Measurements from ENCODE around the gene PPP4R4. TPM values are rescaled to one million over a fixed set of nuclear protein-coding genes. Genes with fewer than 3 reads are reported as not detected.

Gene PPP4R4
- polyA plus RNA-seq, 1 of the 3 experiments (the other 2 are of a cell fraction) = 2.5 TPM

GRCh38 chr14:94164685-94165431 is 9.3 kb upstream of the PPP4R4 start (continued):
- no peak for TF ChIP-seq SMC3 (IDR thresholded peaks at IDR 0.05; ENCODE audit: low read depth, low read length)
- TF ChIP-seq JUND (IDR thresholded peaks at IDR 0.05) = no peak
- TF ChIP-seq GATA2 (CRISPR knock-in tag; IDR thresholded peaks at IDR 0.05) = no peak
- TF ChIP-seq NFIC (IDR thresholded peaks at IDR 0.05; ENCODE audit: borderline replicate concordance) = no peak

- ChIA-PET POLR2A (no interaction called here), CTCF (interaction anchor here (1.7 kb wide), 1 partner anchor 34 kb away, joined by 6 read pairs; no protein-coding TSS in a partner anchor)
- DNase-seq = no peak
- Histone ChIP-seq H3K4me2 (no peak overlapping the region), H4K20me1 (ENCODE audit: insufficient read depth) (no peaks in the 10 kb centered on the region), H3K4me3 (ENCODE audit: low read depth in 2 of 2, low read length in 1 of 2) (no peak overlapping the region), H3K27ac (ENCODE audit: low read depth in 2 of 2, low read length in 1 of 2) (no peak overlapping the region), H3K27me3 (ENCODE audit: insufficient read depth) (no peaks in the 10 kb centered on the region), H3K9ac (no peak overlapping the region), H3K9me2 (no peaks in the 10 kb centered on the region), H3K4me1 (ENCODE audit: control insufficient read depth in 1 of 2, insufficient read depth in 2 of 2, low read depth in 1 of 2, low read length in 1 of 2) (peaks cover 2 to 4% of the 10 kb centered on the region in 2 experiments; a peak in 2 of 4 replicates), H2AFZ (ENCODE audit: low read depth) (no peak overlapping the region), H3K36me3 (replicated peaks in 1 of 2; ENCODE audit: control insufficient read depth in 1 of 2, insufficient read depth in 2 of 2, low read length in 1 of 2) (no peaks in the 10 kb centered on the region), H3K9me3 (0 out of 2 replicates have a peak, but pooled peaks cover 5% of the 10 kb centered on the region), H3K79me2 (ENCODE audit: insufficient read depth) (no peaks in the 10 kb centered on the region), H3F3A (replicated peaks; ENCODE audit: insufficient read depth) (peaks cover under 1% of the 10 kb centered on the region)
- no peak for TF ChIP-seq FOXJ3 (CRISPR knock-in tag; IDR thresholded peaks at IDR 0.05)
- TF ChIP-seq YY1 (IDR thresholded peaks at IDR 0.05; ENCODE audit: low read depth) = no peak
- TF ChIP-seq TEAD4 (IDR thresholded peaks at IDR 0.05; ENCODE audit: borderline replicate concordance, insufficient read depth) = no peak
- TF ChIP-seq POLR2AphosphoS5 (IDR thresholded peaks at IDR 0.05; ENCODE audit: low read depth, low read length) = no peak
- TF ChIP-seq MXI1 (IDR thresholded peaks at IDR 0.05; ENCODE audit: low read depth, low read length) = no peak
- no peak for TF ChIP-seq PBX3 (IDR thresholded peaks at IDR 0.05)
- no peak for TF ChIP-seq JUND (IDR thresholded peaks at IDR 0.05)
- TF ChIP-seq RXRA (IDR thresholded peaks at IDR 0.05; ENCODE audit: borderline replicate concordance, low read depth) = no peak
- no peak for TF ChIP-seq TCF12 (IDR thresholded peaks at IDR 0.05)
- no peak for TF ChIP-seq TAF1 (IDR thresholded peaks at IDR 0.05; ENCODE audit: borderline replicate concordance, low read depth, low read length)
- no peak for TF ChIP-seq REST (IDR thresholded peaks at IDR 0.05; ENCODE audit: low read depth, low read length)
- TF ChIP-seq NFIC (IDR thresholded peaks at IDR 0.05; ENCODE audit: borderline replicate concordance) = no peak
- 76% methylated on average over 3 of the region's 3 CpGs for WGBS (ENCODE audit: low lambda C conversion rate)
Measured at GRCh38 chr14:94165744-94166143, 8.4 kb upstream of the PPP4R4 start.
